Peyer's patch (tissue), 4 donors: ENCODE data around the gene HPSE2.

ENCODE experiments used
- POLR2A ChIP-seq, 2 donors: fragments of 450-650 bp; IDR thresholded peaks; one replicate each; pipeline ENCODE4 v1.5.1; 2017; ENCODE audit warnings: antibody characterized with exemption in 2 of 2, mild to moderate bottlenecking in 2 of 2, moderate library complexity in 2 of 2
- TF ChIP-seq, protein P1 (sequence below), 6 experiments: fragments of 450-650 bp in 4 of 6; fragments of 200-600 bp in 2 of 6; sonication (generic) in 1 of 6; IDR thresholded peaks; one replicate each; pipeline ENCODE4 v1.5.1; 2017 to 2019; ENCODE audit warnings: antibody characterized with exemption in 6 of 6, mild to moderate bottlenecking in 3 of 6, moderate library complexity in 1 of 6

DNA sequence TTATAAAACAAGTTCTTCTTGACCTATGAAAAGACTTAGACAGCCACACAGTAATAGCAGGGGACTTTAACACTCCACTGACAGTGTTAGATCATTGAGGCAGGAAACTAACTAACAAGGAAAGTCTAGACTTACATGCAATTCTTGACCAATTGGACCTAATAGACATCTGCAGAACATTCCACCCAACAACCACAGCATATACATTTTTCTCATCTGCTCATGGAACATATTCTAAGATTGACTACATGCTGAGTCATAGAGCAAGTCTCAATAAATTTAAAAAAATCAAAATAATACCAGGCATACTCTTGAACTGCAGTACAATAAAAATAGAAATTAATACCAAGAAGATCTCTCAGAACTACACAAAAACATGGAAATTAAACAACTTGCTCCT, 569.4 kb downstream of the HPSE2 start:
- TF ChIP-seq, protein P1, sequence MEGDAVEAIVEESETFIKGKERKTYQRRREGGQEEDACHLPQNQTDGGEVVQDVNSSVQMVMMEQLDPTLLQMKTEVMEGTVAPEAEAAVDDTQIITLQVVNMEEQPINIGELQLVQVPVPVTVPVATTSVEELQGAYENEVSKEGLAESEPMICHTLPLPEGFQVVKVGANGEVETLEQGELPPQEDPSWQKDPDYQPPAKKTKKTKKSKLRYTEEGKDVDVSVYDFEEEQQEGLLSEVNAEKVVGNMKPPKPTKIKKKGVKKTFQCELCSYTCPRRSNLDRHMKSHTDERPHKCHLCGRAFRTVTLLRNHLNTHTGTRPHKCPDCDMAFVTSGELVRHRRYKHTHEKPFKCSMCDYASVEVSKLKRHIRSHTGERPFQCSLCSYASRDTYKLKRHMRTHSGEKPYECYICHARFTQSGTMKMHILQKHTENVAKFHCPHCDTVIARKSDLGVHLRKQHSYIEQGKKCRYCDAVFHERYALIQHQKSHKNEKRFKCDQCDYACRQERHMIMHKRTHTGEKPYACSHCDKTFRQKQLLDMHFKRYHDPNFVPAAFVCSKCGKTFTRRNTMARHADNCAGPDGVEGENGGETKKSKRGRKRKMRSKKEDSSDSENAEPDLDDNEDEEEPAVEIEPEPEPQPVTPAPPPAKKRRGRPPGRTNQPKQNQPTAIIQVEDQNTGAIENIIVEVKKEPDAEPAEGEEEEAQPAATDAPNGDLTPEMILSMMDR (IDR thresholded peaks at IDR 0.05) = no peak
- no peak for TF ChIP-seq POLR2A (IDR thresholded peaks at IDR 0.05)
